Spleen (tissue), 11 donors: Measurements from ENCODE around the gene APOL3. TPM values are rescaled to one million over a fixed set of nuclear protein-coding genes. Genes with fewer than 3 reads are reported as not detected.

Experiments
- DNase-seq: peaks from one replicate; pipeline ENCODE4 v3.0.0-alpha.2; 2020
- H3K27ac ChIP-seq, 8 donors: fragments of 200-600 bp; sonication (generic) in 7 of 8; 1 replicate in 4 of 8; 2 replicates in 4 of 8; pipeline versions ENCODE4 v1.5.0 to v1.8.0; 2016 to 2021; ENCODE audit warnings: inconsistent platforms in 4 of 8, mild to moderate bottlenecking in 4 of 8, moderate library complexity in 1 of 8
- H3K27me3 ChIP-seq, 7 donors: fragments of 200-600 bp; sonication (generic) in 6 of 7; replicated peaks in 1 of 7; 1 replicate in 4 of 7; 2 replicates in 3 of 7; pipeline versions ENCODE4 v1.5.0 to v1.8.0; 2016 to 2021; ENCODE audit warnings: inconsistent platforms in 3 of 7, mild to moderate bottlenecking in 1 of 7
- H3K36me3 ChIP-seq, 6 donors: fragments of 200-600 bp; sonication (generic) in 5 of 6; 1 replicate in 4 of 6; 2 replicates in 2 of 6; pipeline versions ENCODE4 v1.5.0 to v1.8.0; 2016 to 2021; ENCODE audit warnings: inconsistent platforms in 2 of 6
- H3K4me1 ChIP-seq, 6 donors: fragments of 200-600 bp; sonication (generic) in 5 of 6; 1 replicate in 3 of 6; 2 replicates in 3 of 6; pipeline versions ENCODE4 v1.5.0 to v1.8.0; 2016 to 2021; ENCODE audit warnings: inconsistent platforms in 3 of 6
- H3K4me3 ChIP-seq, 8 donors: fragments of 200-600 bp; sonication (generic) in 7 of 8; 1 replicate in 4 of 8; 2 replicates in 4 of 8; pipeline versions ENCODE4 v1.5.0 to v1.8.0; 2016 to 2021; ENCODE audit warnings: inconsistent platforms in 4 of 8, mild to moderate bottlenecking in 4 of 8, moderate library complexity in 2 of 8
- H3K9me3 ChIP-seq, 8 donors: fragments of 200-600 bp; sonication (generic) in 7 of 8; 1 replicate in 4 of 8; 2 replicates in 4 of 8; pipeline versions ENCODE4 v1.5.0 to v1.8.0; 2016 to 2021; ENCODE audit warnings: inconsistent platforms in 4 of 8
- POLR2A ChIP-seq, 3 donors: fragments of 450-650 bp; IDR thresholded peaks; one replicate each; pipeline ENCODE4 v1.5.1; 2017; ENCODE audit warnings: antibody characterized with exemption in 3 of 3, mild to moderate bottlenecking in 1 of 3
- POLR2AphosphoS5 ChIP-seq, 3 donors: sonication (generic); formaldehyde crosslinking; IDR thresholded peaks; one replicate each; pipeline ENCODE4 v1.5.1; 2017; ENCODE audit warnings: antibody characterized with exemption in 3 of 3
- WGBS, 5 donors: extraction: QIAGEN DNeasy Blood & Tissue Kit in 3 of 5; methylation state at CpG; one replicate each; pipeline versions ENCODE4 v1.1.5 to v1.1.7; 2013 to 2018; 5-methylcytosine and 5-hydroxymethylcytosine counted together
- intact Hi-C: fragments of 100-400 bp; cut with DNase I; formaldehyde crosslinking; loops from one replicate; pipeline ENCODE4 v1.15.0; 2023; ENCODE audit warnings: low total_unique reads
- polyA plus RNA-seq, 3 donors: library from polyadenylated mRNA; stranded (reverse); fragments of 200-250 nt; gene quantifications; one replicate each; pipeline ENCODE4 v1.2.1, GENCODE V29; 2013
- total RNA-seq, 7 donors: library from RNA; depleted of rRNA in 3 of 7; stranded (reverse); fragments of >200 nt in 3 of 7; fragmentation: NEBNext Ultra II Directional in 4 of 7; extraction: Animal tissue kit (Norgen Biotek cat#: 25700) in 4 of 7; gene quantifications; one replicate each; pipeline versions ENCODE4 v1.1.0 to v1.2.1, GENCODE V29; 2016 to 2021
- TF ChIP-seq, protein P1 (sequence below), 11 experiments: fragments of 200-600 bp in 7 of 11; fragments of 450-650 bp in 4 of 11; sonication (generic) in 4 of 11; IDR thresholded peaks in 8 of 11; conservative IDR thresholded peaks in 3 of 11; 1 replicate in 7 of 11; 2 replicates in 4 of 11; pipeline versions ENCODE4 v1.4.0 to v1.8.0; 2016 to 2021; ENCODE audit warnings: antibody characterized with exemption in 11 of 11, inconsistent platforms in 4 of 11, mild to moderate bottlenecking in 1 of 11
- donor health status: healthy with polysubstance abuse.
- donor health status: DM: no; HTN: no; CAD: no; lungs with moderate emphysema.
- donor health status: DM: no; HTN: no; CAD: no.
- donor health status: Bipolar disorder and iron deficiency.
- donor health status: healthy.
- donor health status: DM: no; HTN: no; CAD: no.
- donor health status: DM: yes; HTN: yes; CAD: no.

APOL3 gene
- total and polyA plus RNA-seq, 10 donors: 32.6 to 146 (median 101) TPM

DNA sequence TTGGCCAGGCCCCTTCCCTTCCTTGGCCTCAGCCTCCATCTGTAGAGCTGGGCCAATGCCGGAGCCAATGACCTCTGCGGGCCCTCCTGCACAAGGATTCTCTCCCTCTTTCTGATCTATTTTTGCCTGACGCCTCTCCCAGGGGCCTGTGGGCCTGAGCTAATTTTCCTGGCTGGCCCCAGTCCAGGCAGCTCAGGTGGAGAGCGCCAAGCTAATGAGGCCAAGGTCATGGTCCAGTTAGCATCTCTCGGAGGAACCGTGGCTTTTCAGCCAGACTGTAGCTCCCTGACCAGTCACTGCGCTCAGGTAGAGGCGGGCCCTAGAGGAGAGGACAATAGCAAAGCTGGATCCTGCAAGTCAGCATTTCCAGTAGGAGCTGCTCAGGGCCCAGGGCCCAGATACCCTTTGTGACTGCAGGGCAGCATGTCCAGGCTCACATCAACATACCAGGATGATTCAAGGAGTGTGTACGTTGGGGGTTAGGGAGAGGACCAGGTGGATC is 43.5 kb downstream of the APOL3 start:
- H3K4me3 ChIP-seq: no peak overlapping the region
- no peaks in the 10 kb centered on the region for H3K9me3 ChIP-seq
- intact Hi-C loops: no loop called here
- no peak overlapping the region for H3K27ac ChIP-seq
- H3K27me3 ChIP-seq: no peaks in the 10 kb centered on the region
- DNase-seq: no peak
- H3K36me3 ChIP-seq: no peaks in the 10 kb centered on the region
- 67 to 91% (median 84%) methylated on average over 9 of the region's 9 CpGs for WGBS, 5 donors
- H3K4me1 ChIP-seq: peaks cover 0 to 7% (median 0%) of the 10 kb centered on the region in 6 donors
- no peak for TF ChIP-seq POLR2A (IDR thresholded peaks at IDR 0.05)
- no peak for TF ChIP-seq POLR2AphosphoS5 (IDR thresholded peaks at IDR 0.05)
- TF ChIP-seq, protein P1, sequence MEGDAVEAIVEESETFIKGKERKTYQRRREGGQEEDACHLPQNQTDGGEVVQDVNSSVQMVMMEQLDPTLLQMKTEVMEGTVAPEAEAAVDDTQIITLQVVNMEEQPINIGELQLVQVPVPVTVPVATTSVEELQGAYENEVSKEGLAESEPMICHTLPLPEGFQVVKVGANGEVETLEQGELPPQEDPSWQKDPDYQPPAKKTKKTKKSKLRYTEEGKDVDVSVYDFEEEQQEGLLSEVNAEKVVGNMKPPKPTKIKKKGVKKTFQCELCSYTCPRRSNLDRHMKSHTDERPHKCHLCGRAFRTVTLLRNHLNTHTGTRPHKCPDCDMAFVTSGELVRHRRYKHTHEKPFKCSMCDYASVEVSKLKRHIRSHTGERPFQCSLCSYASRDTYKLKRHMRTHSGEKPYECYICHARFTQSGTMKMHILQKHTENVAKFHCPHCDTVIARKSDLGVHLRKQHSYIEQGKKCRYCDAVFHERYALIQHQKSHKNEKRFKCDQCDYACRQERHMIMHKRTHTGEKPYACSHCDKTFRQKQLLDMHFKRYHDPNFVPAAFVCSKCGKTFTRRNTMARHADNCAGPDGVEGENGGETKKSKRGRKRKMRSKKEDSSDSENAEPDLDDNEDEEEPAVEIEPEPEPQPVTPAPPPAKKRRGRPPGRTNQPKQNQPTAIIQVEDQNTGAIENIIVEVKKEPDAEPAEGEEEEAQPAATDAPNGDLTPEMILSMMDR (IDR thresholded peaks at IDR 0.05 in 8 of 11, conservative IDR thresholded peaks at IDR 0.05 in 3 of 11): no peak

DNA sequence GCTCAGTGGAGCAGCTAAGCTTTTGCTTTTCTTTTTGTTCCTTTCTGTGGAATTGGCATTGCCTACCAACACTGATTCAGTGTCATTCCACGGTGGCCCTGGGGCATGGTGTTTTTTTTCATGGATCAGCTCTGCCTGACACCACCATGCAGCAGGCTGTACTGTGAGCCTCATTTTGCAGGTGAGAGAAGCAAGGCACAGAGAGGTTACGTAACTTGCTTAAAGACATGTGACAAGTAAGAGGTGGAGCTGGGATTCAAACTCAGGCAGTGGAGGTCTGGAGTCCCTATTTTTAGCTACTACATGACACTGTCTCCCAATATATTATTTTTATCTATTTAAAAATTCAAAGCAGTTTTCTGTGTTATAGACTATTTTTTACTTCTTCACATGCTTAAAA is 44.4 kb downstream of the APOL3 start:
- TF ChIP-seq POLR2A (IDR thresholded peaks at IDR 0.05) (no peak), POLR2AphosphoS5 (IDR thresholded peaks at IDR 0.05) (no peak)
- TF ChIP-seq, protein P1 (IDR thresholded peaks at IDR 0.05 in 8 of 11, conservative IDR thresholded peaks at IDR 0.05 in 3 of 11): no peak
- no peak for DNase-seq
- Histone ChIP-seq H3K27ac (no peak overlapping the region), H3K27me3 (no peaks in the 10 kb centered on the region), H3K36me3 (no peaks in the 10 kb centered on the region), H3K4me3 (no peak overlapping the region), H3K4me1 (peaks cover 0 to under 1% (median 0%) of the 10 kb centered on the region in 6 donors), H3K9me3 (no peaks in the 10 kb centered on the region)
- intact Hi-C loops: no loop called here
- WGBS, 5 donors: 79 to 91% (median 87%) methylated on average over 2 of the region's 2 CpGs

DNA sequence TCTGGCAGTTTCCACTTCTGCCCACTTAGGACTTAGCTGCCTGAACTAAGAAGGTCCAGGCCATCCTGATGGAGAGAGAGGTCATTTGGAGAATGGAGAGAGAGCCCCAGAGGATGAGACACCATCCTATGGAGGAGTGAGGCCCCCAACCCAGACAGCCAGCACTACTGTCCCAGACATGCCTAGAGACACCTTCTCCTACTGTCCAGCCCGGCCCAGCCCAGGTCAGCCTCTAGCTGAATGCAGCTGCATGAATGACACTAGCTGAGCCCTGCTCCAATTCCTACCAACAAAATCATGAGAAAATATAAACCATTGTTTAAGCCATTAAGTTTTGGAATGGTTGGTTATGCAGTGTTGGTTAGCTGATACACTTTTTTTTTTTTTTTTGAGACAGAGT is 47.4 kb downstream of the APOL3 start:
- intact Hi-C loops: no loop called here
- Histone ChIP-seq H3K36me3 (no peaks in the 10 kb centered on the region), H3K4me1 (no peaks in the 10 kb centered on the region), H3K4me3 (no peak overlapping the region), H3K27ac (no peak overlapping the region), H3K9me3 (no peaks in the 10 kb centered on the region), H3K27me3 (peaks cover 0 to 11% (median 0%) of the 10 kb centered on the region in 7 donors)
- TF ChIP-seq POLR2AphosphoS5 (IDR thresholded peaks at IDR 0.05) (no peak), POLR2A (IDR thresholded peaks at IDR 0.05) (no peak)
- TF ChIP-seq, protein P1 (IDR thresholded peaks at IDR 0.05 in 8 of 11, conservative IDR thresholded peaks at IDR 0.05 in 3 of 11): no peak
- WGBS, 5 donors: 81 to 100% (median 89%) methylated on average over 1 of the region's 1 CpG
- no peak for DNase-seq

DNA sequence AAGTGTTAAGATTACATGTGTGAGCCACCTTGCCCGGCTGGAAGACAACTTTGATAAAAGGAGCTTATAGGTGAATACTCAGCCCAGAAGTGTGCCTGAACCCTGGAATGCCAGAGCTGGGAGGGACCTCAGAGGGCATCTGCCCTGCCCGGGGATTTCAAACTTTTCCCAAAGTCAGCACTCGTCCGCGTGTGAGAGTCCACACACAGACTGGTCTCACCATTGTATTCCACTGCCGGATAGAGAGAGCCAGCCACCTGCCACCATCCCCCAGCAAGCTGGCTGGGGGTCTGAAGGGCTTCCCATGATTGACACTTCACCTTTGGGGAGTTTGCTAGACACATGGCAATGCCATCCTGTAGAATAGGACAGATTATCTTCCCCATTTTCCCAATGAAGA is 49.2 kb downstream of the APOL3 start:
- H3K4me1 ChIP-seq: no peaks in the 10 kb centered on the region
- WGBS, 5 donors: 91 to 97% (median 95%) methylated on average over 5 to 6 of the region's 6 CpGs
- intact Hi-C loops: no loop called here

More for the DNA sequence above, 49.2 kb downstream of the APOL3 start:
- no peak overlapping the region for H3K4me3 ChIP-seq
- H3K9me3 ChIP-seq: no peaks in the 10 kb centered on the region
- no peak overlapping the region for H3K27ac ChIP-seq
- H3K36me3 ChIP-seq: no peaks in the 10 kb centered on the region
- DNase-seq: no peak
- TF ChIP-seq POLR2AphosphoS5 (IDR thresholded peaks at IDR 0.05) (no peak), POLR2A (IDR thresholded peaks at IDR 0.05) (no peak)
- TF ChIP-seq, protein P1 (IDR thresholded peaks at IDR 0.05 in 8 of 11, conservative IDR thresholded peaks at IDR 0.05 in 3 of 11): no peak
- H3K27me3 ChIP-seq: peaks cover 0 to 11% (median 0%) of the 10 kb centered on the region in 7 donors
